Transverse colon (tissue), 4 donors: ENCODE measurements around the gene KLHL1. TPM values are rescaled to one million over a fixed set of nuclear protein-coding genes. Genes with fewer than 3 reads are reported as not detected.

Experiments
- DNase-seq: peaks from one replicate; pipeline ENCODE4 v3.0.0-alpha.2; 2019
- H3K27ac ChIP-seq, 4 donors: fragments of 200-600 bp; sonication (generic); 2 replicates each; pipeline ENCODE4 v1.5.1; 2016 to 2018; ENCODE audit warnings: inconsistent platforms in 4 of 4
- H3K27me3 ChIP-seq: fragments of 200-600 bp; sonication (generic); 2 replicates; pipeline ENCODE4 v1.5.1; 2017; ENCODE audit warnings: inconsistent platforms
- H3K36me3 ChIP-seq, 4 donors: fragments of 200-600 bp; sonication (generic); 2 replicates each; pipeline ENCODE4 v1.5.1; 2017 to 2019; ENCODE audit warnings: inconsistent platforms in 4 of 4
- H3K4me1 ChIP-seq, 4 donors: fragments of 200-600 bp; sonication (generic); 2 replicates each; pipeline ENCODE4 v1.5.1; 2017 to 2020; ENCODE audit warnings: inconsistent platforms in 4 of 4
- H3K4me3 ChIP-seq, 4 donors: fragments of 200-600 bp; sonication (generic); 1 replicate in 1 of 4; 2 replicates in 3 of 4; pipeline versions ENCODE4 v1.5.1 to v1.6.1; 2017 to 2019; ENCODE audit warnings: inconsistent platforms in 4 of 4
- H3K9me3 ChIP-seq, 2 donors: fragments of 200-600 bp; sonication (generic); 2 replicates each; pipeline ENCODE4 v1.5.1; 2017 to 2019; ENCODE audit warnings: inconsistent platforms in 2 of 2
- EP300 ChIP-seq: sonication (generic); formaldehyde crosslinking; IDR thresholded peaks from one replicate; pipeline ENCODE4 v1.6.1; 2017; ENCODE audit warnings: antibody characterized with exemption, low read depth
- POLR2A ChIP-seq: fragments of 450-650 bp; IDR thresholded peaks from one replicate; pipeline ENCODE4 v1.6.1; 2016; ENCODE audit warnings: antibody characterized with exemption, mild to moderate bottlenecking, moderate library complexity
- POLR2AphosphoS5 ChIP-seq, 3 donors: sonication (generic); formaldehyde crosslinking; IDR thresholded peaks; one replicate each; pipeline ENCODE4 v1.6.1; 2016; ENCODE audit warnings: antibody characterized with exemption in 3 of 3
- WGBS, 2 donors: methylation state at CpG; one replicate each; pipeline ENCODE4 v1.1.5; 2018; ENCODE audit warnings: low coverage in 1 of 2; 5-methylcytosine and 5-hydroxymethylcytosine counted together
- in situ Hi-C, 4 donors: fragments of 200-750 bp; cut with MboI; loops; one replicate each; pipeline versions ENCODE4 v1.15.0 to v1.15.1; 2017; ENCODE audit warnings: low sequenced_read_pairs in 3 of 4, low pct_ligation_motif_present in 1 of 4, low pct_unique_long_range_greater_than_20kb in 1 of 4
- intact Hi-C: fragments of 100-400 bp; cut with DNase I; formaldehyde crosslinking; loops from one replicate; pipeline ENCODE4 v1.15.1; 2023; ENCODE audit warnings: low total_unique reads
- total RNA-seq, 4 donors: library from RNA; depleted of rRNA; stranded (reverse); fragments of >200 nt; gene quantifications; one replicate each; pipeline ENCODE4 v1.1.0, GENCODE V29; 2016
- TF ChIP-seq, protein P1 (sequence below), 5 experiments: fragments of 200-600 bp in 3 of 5; fragments of 450-650 bp in 2 of 5; sonication (generic) in 3 of 5; IDR thresholded peaks; 1 replicate in 2 of 5; 2 replicates in 3 of 5; pipeline ENCODE4 v1.5.1; 2016 to 2017; ENCODE audit warnings: antibody characterized with exemption in 5 of 5, inconsistent platforms in 3 of 5, mild to moderate bottlenecking in 2 of 5, moderate library complexity in 1 of 5

Gene KLHL1
- total RNA-seq, 4 donors from 2014 or later: 0.14 TPM; not detected in 3

DNA sequence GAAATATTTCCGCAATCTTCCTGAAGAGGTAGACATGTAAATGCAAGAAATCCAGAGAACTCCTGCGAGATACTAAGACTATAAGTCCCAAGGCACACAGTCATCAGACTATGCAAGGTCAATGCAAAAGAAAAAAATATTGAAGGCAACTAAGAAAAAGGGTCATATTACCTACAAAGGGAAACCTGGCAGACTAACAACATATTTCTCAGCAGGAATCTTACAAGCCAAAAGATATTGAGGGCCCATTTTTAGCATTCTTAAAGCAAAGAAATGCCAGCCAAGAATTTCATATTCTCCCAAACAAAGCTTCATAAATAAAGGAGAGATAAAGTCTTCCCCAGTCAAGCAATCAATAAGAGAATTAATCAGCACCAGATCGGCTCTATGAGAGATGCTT lies 299.1 kb downstream of the KLHL1 start:
- Histone ChIP-seq H3K4me3 (no peak overlapping the region), H3K9me3 (no peaks in the 10 kb centered on the region), H3K36me3 (no peaks in the 10 kb centered on the region), H3K27me3 (no peaks in the 10 kb centered on the region), H3K27ac (no peak overlapping the region), H3K4me1 (no peaks in the 10 kb centered on the region)
- DNase-seq: no peak
- TF ChIP-seq POLR2A: no peak
- TF ChIP-seq, protein P1, sequence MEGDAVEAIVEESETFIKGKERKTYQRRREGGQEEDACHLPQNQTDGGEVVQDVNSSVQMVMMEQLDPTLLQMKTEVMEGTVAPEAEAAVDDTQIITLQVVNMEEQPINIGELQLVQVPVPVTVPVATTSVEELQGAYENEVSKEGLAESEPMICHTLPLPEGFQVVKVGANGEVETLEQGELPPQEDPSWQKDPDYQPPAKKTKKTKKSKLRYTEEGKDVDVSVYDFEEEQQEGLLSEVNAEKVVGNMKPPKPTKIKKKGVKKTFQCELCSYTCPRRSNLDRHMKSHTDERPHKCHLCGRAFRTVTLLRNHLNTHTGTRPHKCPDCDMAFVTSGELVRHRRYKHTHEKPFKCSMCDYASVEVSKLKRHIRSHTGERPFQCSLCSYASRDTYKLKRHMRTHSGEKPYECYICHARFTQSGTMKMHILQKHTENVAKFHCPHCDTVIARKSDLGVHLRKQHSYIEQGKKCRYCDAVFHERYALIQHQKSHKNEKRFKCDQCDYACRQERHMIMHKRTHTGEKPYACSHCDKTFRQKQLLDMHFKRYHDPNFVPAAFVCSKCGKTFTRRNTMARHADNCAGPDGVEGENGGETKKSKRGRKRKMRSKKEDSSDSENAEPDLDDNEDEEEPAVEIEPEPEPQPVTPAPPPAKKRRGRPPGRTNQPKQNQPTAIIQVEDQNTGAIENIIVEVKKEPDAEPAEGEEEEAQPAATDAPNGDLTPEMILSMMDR (IDR thresholded peaks at IDR 0.05): no peak
- no peak for TF ChIP-seq EP300
- TF ChIP-seq POLR2AphosphoS5 (IDR thresholded peaks at IDR 0.05): no peak
- intact Hi-C loops (no loop called here), in situ Hi-C loops (no loop called here)
- WGBS, 2 donors: 68 to 86% methylated on average over 3 of the region's 3 CpGs

DNA sequence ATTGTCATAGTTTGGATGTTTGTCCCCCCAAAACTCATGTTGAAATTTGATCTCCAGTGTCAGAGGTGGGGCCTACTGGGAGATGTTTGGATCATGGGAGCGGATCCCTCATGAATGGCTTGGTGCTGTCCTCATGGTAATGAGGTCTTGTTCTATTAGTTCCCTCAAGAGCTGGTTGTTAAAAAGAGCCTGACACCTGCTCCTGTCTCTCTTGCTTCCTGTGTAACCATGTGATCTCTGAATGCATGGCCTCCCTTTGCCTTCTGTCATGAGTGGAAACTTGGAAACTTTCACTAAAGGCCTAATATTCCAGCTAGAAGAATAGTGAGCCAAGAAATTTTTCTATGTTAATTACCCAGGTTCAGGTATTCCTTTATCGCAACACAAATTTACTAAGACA lies 312.0 kb downstream of the KLHL1 start:
- in situ Hi-C loops (no loop called here), intact Hi-C loops (no loop called here)
- no peak for TF ChIP-seq POLR2AphosphoS5 (IDR thresholded peaks at IDR 0.05)
- TF ChIP-seq, protein P1 (IDR thresholded peaks at IDR 0.05): no peak
- no peak for TF ChIP-seq EP300
- TF ChIP-seq POLR2A: no peak
- no peaks in the 10 kb centered on the region for H3K36me3 ChIP-seq
- H3K27me3 ChIP-seq: no peaks in the 10 kb centered on the region
- no peaks in the 10 kb centered on the region for H3K9me3 ChIP-seq
- no peaks in the 10 kb centered on the region for H3K4me1 ChIP-seq
- no peak for DNase-seq
- H3K27ac ChIP-seq: no peak overlapping the region
- 93 to 98% methylated on average over 2 of the region's 2 CpGs for WGBS, 2 donors
- no peak overlapping the region for H3K4me3 ChIP-seq

DNA sequence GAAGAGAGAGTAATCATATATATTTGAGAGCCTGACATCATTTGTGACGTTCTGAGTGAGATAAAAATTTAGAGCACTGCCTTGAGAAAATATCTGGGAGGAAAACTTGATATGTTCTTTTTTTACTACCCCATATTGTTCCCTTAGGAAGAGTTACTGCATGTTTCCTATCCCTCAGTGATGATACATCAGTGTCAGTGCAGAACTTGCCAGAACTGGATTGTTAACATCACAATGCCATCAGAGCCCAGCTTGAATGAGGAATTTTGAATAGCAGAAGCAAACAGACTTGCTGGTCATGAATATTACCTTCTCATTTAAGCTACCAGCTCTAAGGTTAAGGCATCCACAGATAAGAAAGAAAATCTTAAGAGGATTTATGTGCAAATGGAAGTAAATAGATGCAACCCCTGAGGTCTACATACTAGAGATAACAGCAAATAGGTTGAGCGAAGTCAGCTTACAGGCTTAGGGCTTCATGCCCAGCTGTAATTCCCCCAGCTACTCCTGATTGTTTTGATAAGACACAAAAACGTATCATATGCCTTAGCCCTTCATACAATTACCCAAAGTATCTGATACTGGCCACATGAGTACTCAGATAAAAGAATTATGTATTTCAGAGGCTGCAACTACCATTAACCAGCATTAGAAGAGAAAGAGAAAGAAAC lies 314.3 kb downstream of the KLHL1 start:
- intact Hi-C loops (no loop called here), in situ Hi-C loops (no loop called here)
- no peaks in the 10 kb centered on the region for H3K9me3 ChIP-seq
- no peaks in the 10 kb centered on the region for H3K4me1 ChIP-seq
- TF ChIP-seq, protein P1 (IDR thresholded peaks at IDR 0.05): no peak
- TF ChIP-seq EP300: no peak
- no peak for TF ChIP-seq POLR2AphosphoS5 (IDR thresholded peaks at IDR 0.05)
- TF ChIP-seq POLR2A: no peak
- 40 to 48% methylated on average over 2 to 3 of the region's 3 CpGs for WGBS, 2 donors
- no peak overlapping the region for H3K4me3 ChIP-seq
- H3K36me3 ChIP-seq: no peaks in the 10 kb centered on the region
- no peak for DNase-seq
- H3K27ac ChIP-seq: no peak overlapping the region
- no peaks in the 10 kb centered on the region for H3K27me3 ChIP-seq

DNA sequence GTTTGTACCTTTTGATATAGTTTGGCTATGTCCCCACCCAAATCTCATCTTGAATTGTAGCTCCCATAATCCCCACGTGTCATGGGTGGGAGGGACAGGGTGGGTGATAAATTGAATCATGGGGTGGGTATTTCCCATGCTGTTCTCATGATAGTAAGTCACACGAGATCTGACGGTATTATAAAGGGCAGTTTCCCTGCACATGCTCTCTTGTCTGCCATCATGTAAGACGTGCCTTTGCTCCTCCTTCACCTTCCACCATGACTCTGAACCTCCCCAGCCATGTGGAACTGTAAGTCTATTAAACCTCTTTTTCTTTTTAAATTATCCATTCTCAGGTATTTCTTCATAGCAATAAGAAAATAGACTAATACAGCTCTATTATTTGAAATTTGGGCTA lies 331.3 kb downstream of the KLHL1 start:
- in situ Hi-C loops (no loop called here), intact Hi-C loops (no loop called here)
- 65 to 71% methylated on average over 4 of the region's 4 CpGs for WGBS, 2 donors
- no peaks in the 10 kb centered on the region for H3K9me3 ChIP-seq
- H3K27ac ChIP-seq: no peak overlapping the region
- TF ChIP-seq POLR2AphosphoS5 (IDR thresholded peaks at IDR 0.05): no peak
- TF ChIP-seq, protein P1 (IDR thresholded peaks at IDR 0.05): no peak
- no peaks in the 10 kb centered on the region for H3K36me3 ChIP-seq
- H3K4me1 ChIP-seq: no peaks in the 10 kb centered on the region
- H3K4me3 ChIP-seq: no peak overlapping the region
- no peaks in the 10 kb centered on the region for H3K27me3 ChIP-seq
- no peak for DNase-seq
